PC-9 (cell line): ENCODE results near the gene SHISA4. TPM values are rescaled to one million over a fixed set of nuclear protein-coding genes. Genes with fewer than 3 reads are reported as not detected.
A peak's percentile ranks its signal among the peaks of the same experiment; 100 is the strongest.

Source experiments
- BruUV-seq: library from RNA; stranded (reverse); fragments of 400-500 nt; replicated peaks from 2 replicates; lab custom pipeline; 2021; lab: Mats Ljungman, UMichigan
- CTCF ChIA-PET: fragments of 300-600 bp; sonication (Branson Sonifier 250); formaldehyde crosslinking; loops from one replicate; lab custom pipeline; 2022; ENCODE audit warnings: antibody characterized with exemption; lab: Charles Lee
- POLR2A ChIA-PET: fragments of 300-600 bp; sonication (Branson Sonifier 250); formaldehyde crosslinking; loops from one replicate; lab custom pipeline; 2022; ENCODE audit warnings: antibody characterized with exemption; ENCODE audit not compliant: unreplicated experiment; lab: Charles Lee
- DNase-seq, 2 experiments: peaks; one replicate each; pipeline versions ENCODE4 v3.0.0 to v3.0.0-alpha.2; 2015 to 2022; ENCODE audit warnings: mixed read lengths in 1 of 2
- H2AFZ ChIP-seq: fragments of 200-600 bp; sonication (generic); 2 replicates; pipeline ENCODE4 v1.8.1; 2017; ENCODE audit warnings: antibody characterized with exemption
- H3F3A ChIP-seq: fragments of 200-600 bp; sonication (generic); 2 replicates; pipeline ENCODE4 v1.8.1; 2017; ENCODE audit warnings: antibody characterized with exemption, mild to moderate bottlenecking, low read depth; ENCODE audit not compliant: insufficient read depth
- H3K27ac ChIP-seq: fragments of 200-600 bp; sonication (generic); 2 replicates; pipeline ENCODE4 v1.6.1; 2016; ENCODE audit warnings: mixed run types
- H3K27me3 ChIP-seq: fragments of 200-600 bp; sonication (generic); 2 replicates; pipeline ENCODE4 v1.6.1; 2016; ENCODE audit warnings: low read depth, mixed run types; ENCODE audit not compliant: insufficient read depth
- H3K36me3 ChIP-seq: fragments of 200-600 bp; sonication (generic); 2 replicates; pipeline ENCODE4 v1.6.1; 2016; ENCODE audit warnings: low read depth, mixed run types
- H3K4me1 ChIP-seq: fragments of 200-600 bp; sonication (generic); replicated peaks from 2 replicates; pipeline ENCODE4 v1.6.1; 2016; ENCODE audit warnings: mixed run types; ENCODE audit not compliant: insufficient read depth
- H3K4me2 ChIP-seq: fragments of 200-600 bp; sonication (generic); 2 replicates; pipeline ENCODE4 v1.6.1; 2017; ENCODE audit warnings: mixed run types
- H3K4me3 ChIP-seq: fragments of 200-600 bp; sonication (generic); 2 replicates; pipeline ENCODE4 v1.6.1; 2016; ENCODE audit warnings: mixed run types
- H3K79me2 ChIP-seq: fragments of 200-600 bp; sonication (generic); 2 replicates; pipeline ENCODE4 v1.6.1; 2017; ENCODE audit warnings: low read depth, mixed run types
- H3K9me2 ChIP-seq: fragments of 200-600 bp; sonication (generic); 2 replicates; pipeline ENCODE4 v1.8.1; 2017; ENCODE audit warnings: mild to moderate bottlenecking; ENCODE audit not compliant: insufficient read depth
- H3K9me3 ChIP-seq: fragments of 200-600 bp; sonication (generic); 2 replicates; pipeline ENCODE4 v1.8.1; 2016; ENCODE audit warnings: low read depth; ENCODE audit not compliant: insufficient read depth
- H4K20me1 ChIP-seq: fragments of 200-600 bp; sonication (generic); 2 replicates; pipeline ENCODE4 v1.8.1; 2017; ENCODE audit not compliant: insufficient read depth
- EZH2 ChIP-seq: fragments of 200-600 bp; sonication (generic); IDR thresholded peaks from 2 replicates; pipeline ENCODE4 v1.8.0; 2017; ENCODE audit warnings: antibody characterized with exemption, low read depth
- intact Hi-C: fragments of 100-400 bp; cut with micrococcal nuclease; formaldehyde crosslinking; loops from one replicate; pipeline ENCODE4 v1.10.0; 2022; ENCODE audit not compliant: unreplicated experiment
- total RNA-seq: library from RNA; stranded (reverse); gene quantifications from 2 replicates; pipeline ENCODE4 v1.2.3, GENCODE V29; 2021
- TF ChIP-seq, protein P1 (sequence below): fragments of 200-600 bp; sonication (generic); conservative IDR thresholded peaks from 2 replicates; pipeline ENCODE4 v1.6.1; 2017; ENCODE audit warnings: mixed run types, antibody characterized with exemption, mild to moderate bottlenecking, moderate library complexity

Gene SHISA4
- total RNA-seq, 1 experiment from 2014 or later: 22.4 TPM

DNA sequence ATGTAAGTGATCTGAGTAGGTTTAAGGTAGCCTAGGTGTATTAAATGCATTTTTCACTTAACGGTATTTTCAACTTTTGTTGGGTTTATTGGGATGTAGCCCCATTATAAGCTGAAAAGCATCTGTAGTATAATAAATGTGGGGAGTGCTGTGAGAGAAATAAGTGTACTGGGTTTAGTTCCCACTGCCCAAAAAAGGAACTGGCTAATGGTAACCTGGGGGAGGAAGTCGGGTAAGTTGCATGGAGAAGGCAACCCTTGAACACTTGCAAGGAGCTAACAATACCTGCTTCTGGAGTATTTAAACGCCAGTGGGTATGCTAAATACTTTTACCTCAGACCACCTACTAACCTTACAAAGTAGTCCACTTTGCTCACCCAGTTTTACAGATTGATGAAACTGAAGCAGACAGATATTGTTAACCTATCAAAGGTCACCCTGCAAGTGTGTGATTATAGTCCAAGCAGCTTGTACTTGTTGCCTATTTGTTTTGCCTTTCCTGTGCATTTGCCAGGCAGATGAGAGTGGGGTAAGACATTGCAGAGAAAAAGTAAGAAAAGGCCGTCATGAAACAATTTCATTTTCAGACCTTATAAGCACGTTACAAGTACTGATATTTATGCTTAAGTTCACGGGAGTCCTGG lies 7.6 kb upstream of the SHISA4 start:
- Histone ChIP-seq H3K27ac (peak overlapping the region; percentile 96), H3K79me2 (no peaks in the 10 kb centered on the region), H4K20me1 (no peaks in the 10 kb centered on the region), H3K4me1 (peaks cover 51% of the 10 kb centered on the region), H2AFZ (no peak overlapping the region), H3F3A (peaks cover 67% of the 10 kb centered on the region), H3K9me2 (no peaks in the 10 kb centered on the region), H3K9me3 (no peaks in the 10 kb centered on the region), H3K36me3 (peaks cover 5% of the 10 kb centered on the region; the same call in 1 of the 2 replicates), H3K4me3 (no peak overlapping the region), H3K27me3 (no peaks in the 10 kb centered on the region), H3K4me2 (no peak overlapping the region)
- ChIA-PET CTCF (interaction anchor here (0.6 kb wide), 3 partner anchors 14 to 324 kb away, joined by 3 to 10 read pairs (median 5); no protein-coding TSS in a partner anchor), POLR2A (interaction anchor here (0.6 kb wide), 1 partner anchor 14 kb away, joined by 3 read pairs; no protein-coding TSS in a partner anchor)
- DNase-seq: peak in 1 of 2 experiments; percentile 11
- no TSS peak for BruUV-seq
- TF ChIP-seq, protein P1, sequence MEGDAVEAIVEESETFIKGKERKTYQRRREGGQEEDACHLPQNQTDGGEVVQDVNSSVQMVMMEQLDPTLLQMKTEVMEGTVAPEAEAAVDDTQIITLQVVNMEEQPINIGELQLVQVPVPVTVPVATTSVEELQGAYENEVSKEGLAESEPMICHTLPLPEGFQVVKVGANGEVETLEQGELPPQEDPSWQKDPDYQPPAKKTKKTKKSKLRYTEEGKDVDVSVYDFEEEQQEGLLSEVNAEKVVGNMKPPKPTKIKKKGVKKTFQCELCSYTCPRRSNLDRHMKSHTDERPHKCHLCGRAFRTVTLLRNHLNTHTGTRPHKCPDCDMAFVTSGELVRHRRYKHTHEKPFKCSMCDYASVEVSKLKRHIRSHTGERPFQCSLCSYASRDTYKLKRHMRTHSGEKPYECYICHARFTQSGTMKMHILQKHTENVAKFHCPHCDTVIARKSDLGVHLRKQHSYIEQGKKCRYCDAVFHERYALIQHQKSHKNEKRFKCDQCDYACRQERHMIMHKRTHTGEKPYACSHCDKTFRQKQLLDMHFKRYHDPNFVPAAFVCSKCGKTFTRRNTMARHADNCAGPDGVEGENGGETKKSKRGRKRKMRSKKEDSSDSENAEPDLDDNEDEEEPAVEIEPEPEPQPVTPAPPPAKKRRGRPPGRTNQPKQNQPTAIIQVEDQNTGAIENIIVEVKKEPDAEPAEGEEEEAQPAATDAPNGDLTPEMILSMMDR: no peak
- TF ChIP-seq EZH2: no peak
- intact Hi-C loops: no loop called here

DNA sequence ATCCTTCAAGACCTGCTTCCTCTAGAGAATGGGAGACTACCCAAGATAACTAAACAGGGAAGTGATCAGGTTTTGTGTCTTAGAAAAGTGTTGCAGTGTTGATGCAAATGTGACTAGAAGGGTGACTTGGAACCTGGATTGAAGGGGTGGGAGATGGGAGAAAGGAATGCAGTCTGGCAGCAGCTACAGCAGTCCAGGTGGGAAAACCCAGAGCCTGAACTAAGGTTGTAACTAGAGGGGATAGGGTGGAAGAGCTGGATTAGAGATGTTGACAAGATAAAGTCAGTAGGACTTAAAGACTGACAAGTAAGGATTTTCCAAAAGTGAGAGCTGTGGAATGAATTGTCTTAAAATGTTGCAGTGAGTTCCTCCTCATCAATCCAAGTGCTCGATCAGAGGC lies 7.1 kb upstream of the SHISA4 start:
- Histone ChIP-seq H3K27ac (peak overlapping the region; percentile 96), H3K9me3 (no peaks in the 10 kb centered on the region), H3K79me2 (no peaks in the 10 kb centered on the region), H2AFZ (no peak overlapping the region), H3K27me3 (no peaks in the 10 kb centered on the region), H3K4me1 (peaks cover 55% of the 10 kb centered on the region), H3K4me2 (no peak overlapping the region), H3K36me3 (no peaks in the 10 kb centered on the region), H4K20me1 (no peaks in the 10 kb centered on the region), H3F3A (peaks cover 62% of the 10 kb centered on the region), H3K9me2 (no peaks in the 10 kb centered on the region), H3K4me3 (no peak overlapping the region)
- CTCF ChIA-PET: no interaction called here
- POLR2A ChIA-PET: no interaction called here
- TF ChIP-seq EZH2: no peak
- TF ChIP-seq, protein P1: no peak
- DNase-seq: no peak
- intact Hi-C loops: no loop called here
- BruUV-seq: no TSS peak

DNA sequence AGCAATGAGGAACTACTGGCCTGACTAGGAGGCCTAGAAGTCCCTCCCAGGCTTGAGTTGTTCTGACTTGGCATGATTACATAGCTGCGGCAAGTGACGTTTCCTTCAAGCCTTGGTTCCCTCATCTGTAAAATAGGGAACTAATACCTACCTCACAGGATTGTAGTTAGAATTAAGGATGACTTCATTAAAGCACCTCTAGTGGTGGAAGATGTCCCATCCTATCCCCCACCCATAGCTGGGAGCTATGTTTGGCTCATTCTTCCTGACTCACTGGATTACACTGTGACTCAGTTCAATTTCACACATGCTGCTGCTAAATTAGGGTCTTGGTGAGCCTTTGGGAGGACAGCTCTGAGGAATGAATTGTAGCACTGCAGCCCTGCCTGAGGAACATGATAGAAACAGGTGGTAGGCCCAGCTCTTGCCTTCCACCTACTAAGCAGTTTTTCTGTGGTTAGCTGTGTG lies 6.0 kb upstream of the SHISA4 start:
- no peaks in the 10 kb centered on the region for H3K9me3 ChIP-seq
- TF ChIP-seq, protein P1: peak; percentile 33; the same call in 1 of the 2 replicates
- TF ChIP-seq EZH2: no peak
- no peaks in the 10 kb centered on the region for H3K27me3 ChIP-seq
- H3K4me3 ChIP-seq: no peak overlapping the region
- H3K4me2 ChIP-seq: peak overlapping the region; percentile 61
- peaks cover 51% of the 10 kb centered on the region for H3F3A ChIP-seq
- no peak overlapping the region for H2AFZ ChIP-seq
- DNase-seq: peak; percentile 51 to 92
- no peaks in the 10 kb centered on the region for H3K79me2 ChIP-seq
- no peaks in the 10 kb centered on the region for H4K20me1 ChIP-seq
- POLR2A ChIA-PET: interaction anchor here (0.6 to 0.9 kb wide), 3 partner anchors 33 to 280 kb away, joined by 7 to 16 read pairs (median 15); no protein-coding TSS in a partner anchor
- peak overlapping the region; percentile 96 for H3K27ac ChIP-seq
- CTCF ChIA-PET: interaction anchor here (0.5 to 2.2 kb wide), 3 partner anchors 13 to 347 kb away, joined by 3 to 10 read pairs (median 7); no protein-coding TSS in a partner anchor
- no peaks in the 10 kb centered on the region for H3K36me3 ChIP-seq
- no peaks in the 10 kb centered on the region for H3K9me2 ChIP-seq
- intact Hi-C loops: no loop called here
- no TSS peak for BruUV-seq
- H3K4me1 ChIP-seq: peaks cover 57% of the 10 kb centered on the region
